Esophagus (tissue), 2 donors: ENCODE data around the gene LRRK1. TPM values are rescaled to one million over a fixed set of nuclear protein-coding genes. Genes with fewer than 3 reads are reported as not detected.

Experiments
- H3K27ac ChIP-seq, 2 donors: one replicate each; pipeline ENCODE4 v1.5.1; 2013; ENCODE audit warnings: low read depth in 2 of 2, mild to moderate bottlenecking in 2 of 2, inconsistent platforms in 1 of 2, low read length in 1 of 2, moderate library complexity in 1 of 2
- H3K27me3 ChIP-seq, 2 donors: one replicate each; pipeline ENCODE4 v1.6.1; 2013; ENCODE audit warnings: low read length in 2 of 2, control low read depth in 1 of 2, mild to moderate bottlenecking in 1 of 2; ENCODE audit not compliant: insufficient read depth in 2 of 2, control insufficient read depth in 1 of 2
- H3K36me3 ChIP-seq, 2 donors: one replicate each; pipeline ENCODE4 v1.6.1; 2013; ENCODE audit warnings: low read length in 1 of 2; ENCODE audit not compliant: control insufficient read depth in 2 of 2, insufficient read depth in 2 of 2
- H3K4me1 ChIP-seq, 2 donors: one replicate each; pipeline ENCODE4 v1.6.1; 2013; ENCODE audit warnings: low read length in 1 of 2; ENCODE audit not compliant: control insufficient read depth in 2 of 2, insufficient read depth in 2 of 2
- H3K4me3 ChIP-seq, 2 donors: one replicate each; pipeline ENCODE4 v1.5.1; 2013; ENCODE audit warnings: low read length in 2 of 2, mild to moderate bottlenecking in 2 of 2, low read depth in 1 of 2, moderate library complexity in 1 of 2
- H3K9me3 ChIP-seq, 2 donors: one replicate each; pipeline ENCODE4 v1.6.1; 2013; ENCODE audit warnings: mild to moderate bottlenecking in 2 of 2, low read depth in 1 of 2, low read length in 1 of 2, moderate library complexity in 1 of 2; ENCODE audit not compliant: control insufficient read depth in 2 of 2, insufficient read depth in 1 of 2
- WGBS, 2 donors: extraction: QIAGEN DNeasy Blood & Tissue Kit; methylation state at CpG; one replicate each; pipeline ENCODE4 v1.1.7; 2013; 5-methylcytosine and 5-hydroxymethylcytosine counted together
- polyA plus RNA-seq, 2 donors: library from polyadenylated mRNA; stranded (reverse); fragments of 200-250 nt; gene quantifications; one replicate each; pipeline ENCODE4 v1.2.3, GENCODE V29; 2013
- donor health status: healthy with polysubstance abuse.
- donor health status: Bipolar disorder and iron deficiency.

Gene LRRK1
- polyA plus RNA-seq, 2 donors: 4.4 to 7.0 TPM

GRCh38 chr15:100923076-100923475 is 3.9 kb downstream of the LRRK1 start:
- no peak overlapping the region for H3K27ac ChIP-seq
- WGBS, 2 donors: 88 to 91% methylated on average over 7 of the region's 7 CpGs

GRCh38 chr15:100923902-100924301 is 4.7 kb downstream of the LRRK1 start:
- no peaks in the 10 kb centered on the region for H3K9me3 ChIP-seq
- H3K4me1 ChIP-seq: peaks cover 0 to 8% of the 10 kb centered on the region in 2 donors
- WGBS, 2 donors: 88 to 90% methylated on average over 5 of the region's 5 CpGs
- peaks cover 0 to 10% of the 10 kb centered on the region in 2 donors for H3K36me3 ChIP-seq
- H3K4me3 ChIP-seq: no peak overlapping the region
- no peaks in the 10 kb centered on the region for H3K27me3 ChIP-seq
- H3K27ac ChIP-seq: no peak overlapping the region

More at GRCh38 chr15:100923076-100923475, 3.9 kb downstream of the LRRK1 start:
- H3K4me3 ChIP-seq: no peak overlapping the region
- H3K36me3 ChIP-seq: peaks cover 0 to 10% of the 10 kb centered on the region in 2 donors
- no peaks in the 10 kb centered on the region for H3K27me3 ChIP-seq
- H3K9me3 ChIP-seq: no peaks in the 10 kb centered on the region
- peaks cover 0 to 4% of the 10 kb centered on the region in 2 donors for H3K4me1 ChIP-seq

GRCh38 chr15:100924436-100924835 is 5.3 kb downstream of the LRRK1 start:
- H3K36me3 ChIP-seq: peaks cover 0 to 10% of the 10 kb centered on the region in 2 donors
- H3K4me3 ChIP-seq: no peak overlapping the region
- peaks cover 0 to 10% of the 10 kb centered on the region in 2 donors for H3K4me1 ChIP-seq
- 86 to 89% methylated on average over 11 of the region's 11 CpGs for WGBS, 2 donors
- no peaks in the 10 kb centered on the region for H3K27me3 ChIP-seq
- H3K27ac ChIP-seq: no peak overlapping the region
- no peaks in the 10 kb centered on the region for H3K9me3 ChIP-seq

GRCh38 chr15:100925480-100925879 is 6.3 kb downstream of the LRRK1 start:
- H3K9me3 ChIP-seq: no peaks in the 10 kb centered on the region
- peaks cover 0 to 10% of the 10 kb centered on the region in 2 donors for H3K36me3 ChIP-seq
- no peak overlapping the region for H3K27ac ChIP-seq
- 76 to 93% methylated on average over 8 of the region's 8 CpGs for WGBS, 2 donors
- H3K4me1 ChIP-seq: peaks cover 0 to 8% of the 10 kb centered on the region in 2 donors
- H3K27me3 ChIP-seq: no peaks in the 10 kb centered on the region
- H3K4me3 ChIP-seq: no peak overlapping the region

GRCh38 chr15:100926258-100926657 is 7.1 kb downstream of the LRRK1 start:
- Histone ChIP-seq H3K27ac (no peak overlapping the region), H3K36me3 (peaks cover 0 to 10% of the 10 kb centered on the region in 2 donors), H3K4me1 (peaks cover 0 to 8% of the 10 kb centered on the region in 2 donors), H3K27me3 (no peaks in the 10 kb centered on the region), H3K4me3 (no peak overlapping the region), H3K9me3 (no peaks in the 10 kb centered on the region)
- 90 to 92% methylated on average over 11 of the region's 11 CpGs for WGBS, 2 donors

GRCh38 chr15:100926971-100927756 is 8.0 kb downstream of the LRRK1 start:
- Histone ChIP-seq H3K4me1 (peaks cover 0 to 8% of the 10 kb centered on the region in 2 donors), H3K27me3 (no peaks in the 10 kb centered on the region), H3K4me3 (no peak overlapping the region), H3K27ac (no peak overlapping the region), H3K36me3 (peaks cover 0 to 10% of the 10 kb centered on the region in 2 donors), H3K9me3 (no peaks in the 10 kb centered on the region)
- 93 to 94% methylated on average over 11 of the region's 11 CpGs for WGBS, 2 donors

- H3K4me1 ChIP-seq: peaks cover 0 to 8% of the 10 kb centered on the region in 2 donors
- H3K36me3 ChIP-seq: peaks cover 0 to 10% of the 10 kb centered on the region in 2 donors
- 60 to 66% methylated on average over 13 of the region's 13 CpGs for WGBS, 2 donors
- peak overlapping the region in 1 of 2 donors; percentile 84 for H3K27ac ChIP-seq
- no peaks in the 10 kb centered on the region for H3K27me3 ChIP-seq
- H3K9me3 ChIP-seq: no peaks in the 10 kb centered on the region
- H3K4me3 ChIP-seq: no peak overlapping the region
Observed at GRCh38 chr15:100928632-100929280, 9.6 kb downstream of the LRRK1 start.

- no peaks in the 10 kb centered on the region for H3K27me3 ChIP-seq
- WGBS, 2 donors: 35% methylated on average over 6 of the region's 6 CpGs
- peaks cover 0 to 8% of the 10 kb centered on the region in 2 donors for H3K4me1 ChIP-seq
- no peaks in the 10 kb centered on the region for H3K9me3 ChIP-seq
- no peak overlapping the region for H3K27ac ChIP-seq
- H3K36me3 ChIP-seq: peaks cover 0 to 7% of the 10 kb centered on the region in 2 donors
- no peak overlapping the region for H3K4me3 ChIP-seq
Observed at GRCh38 chr15:100929641-100930042, 10.5 kb downstream of the LRRK1 start.

GRCh38 chr15:100930306-100930848 is 11.2 kb downstream of the LRRK1 start:
- Histone ChIP-seq H3K27ac (no peak overlapping the region), H3K36me3 (peaks cover 0 to 7% of the 10 kb centered on the region in 2 donors), H3K4me1 (peaks cover 0 to 8% of the 10 kb centered on the region in 2 donors), H3K27me3 (no peaks in the 10 kb centered on the region), H3K9me3 (no peaks in the 10 kb centered on the region), H3K4me3 (no peak overlapping the region)
- WGBS, 2 donors: 95 to 97% methylated on average over 4 of the region's 4 CpGs
